Right lobe of liver (tissue), 4 donors: Measurements from ENCODE around the gene ERICH2.

Source experiments
- CTCF ChIP-seq, 4 donors: fragments of 200-600 bp in 3 of 4; fragments of 450-650 bp in 1 of 4; IDR thresholded peaks; one replicate each; pipeline versions ENCODE4 v1.5.1 to v1.8.0; 2016 to 2022; ENCODE audit warnings: antibody characterized with exemption in 4 of 4, mild to moderate bottlenecking in 2 of 4
- POLR2A ChIP-seq: fragments of 450-650 bp; IDR thresholded peaks from one replicate; pipeline ENCODE4 v1.6.1; 2017; ENCODE audit warnings: antibody characterized with exemption, mild to moderate bottlenecking
- donor health status: DM: no; HTN: no; CAD: no.
- donor health status: DM: no; HTN: no; CAD: no.
- donor health status: DM: no; HTN: yes; CAD: no.

DNA sequence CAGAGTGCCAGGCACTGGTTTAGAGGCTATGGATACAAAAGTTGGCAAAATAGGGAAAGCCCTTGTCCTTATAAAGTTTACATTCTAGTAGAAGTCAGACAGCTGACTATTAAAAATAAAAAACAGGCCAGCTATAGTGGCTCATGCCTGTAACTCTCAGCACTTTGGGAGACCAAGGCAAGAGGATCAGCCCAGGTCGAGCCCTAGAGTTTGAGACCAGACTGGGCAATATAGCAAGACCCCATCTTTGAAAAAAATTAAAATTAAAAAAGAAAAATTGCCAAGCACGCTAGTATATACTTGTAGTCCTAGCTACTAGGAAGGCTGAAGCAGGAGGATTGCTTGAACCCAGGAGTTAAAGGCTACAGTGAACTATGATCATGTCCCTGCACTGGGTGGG is 12.5 kb downstream of the ERICH2 start:
- TF ChIP-seq CTCF (IDR thresholded peaks at IDR 0.05): no peak
- no peak for TF ChIP-seq POLR2A
